T-helper 22 cell (primary cell): ENCODE data around the gene FRMD4A.

Experiments
- DNase-seq: peaks from one replicate; pipeline ENCODE4 v3.0.0-alpha.2; 2020; ENCODE audit warnings: low read depth

The FRMD4A gene

GRCh38 chr10:13701157-13701919 is 629.4 kb downstream of the FRMD4A start:
- no peak for DNase-seq

GRCh38 chr10:13700473-13701144 is 630.1 kb downstream of the FRMD4A start:
- DNase-seq, result no peak

DNA sequence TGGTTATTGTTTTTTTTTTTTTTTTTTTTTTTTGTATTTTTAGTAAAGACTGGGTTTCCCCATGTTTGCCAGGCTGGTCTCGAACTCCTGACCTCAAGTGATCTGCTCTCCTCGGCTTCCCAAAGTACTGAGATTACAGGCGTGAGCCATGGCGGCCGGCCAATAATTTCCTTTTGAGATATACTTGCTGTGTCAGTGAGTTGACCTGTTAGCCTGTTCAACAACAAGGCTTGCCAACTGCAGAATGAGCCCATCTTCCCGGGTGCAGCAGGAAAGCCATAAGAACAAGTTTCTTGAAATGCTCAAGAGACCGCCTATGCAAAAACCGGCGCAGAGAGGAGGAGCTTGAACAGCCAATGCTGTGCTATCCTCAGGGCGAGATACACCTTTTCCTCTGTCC is 631.5 kb downstream of the FRMD4A start:
- DNase-seq, result no peak

DNA sequence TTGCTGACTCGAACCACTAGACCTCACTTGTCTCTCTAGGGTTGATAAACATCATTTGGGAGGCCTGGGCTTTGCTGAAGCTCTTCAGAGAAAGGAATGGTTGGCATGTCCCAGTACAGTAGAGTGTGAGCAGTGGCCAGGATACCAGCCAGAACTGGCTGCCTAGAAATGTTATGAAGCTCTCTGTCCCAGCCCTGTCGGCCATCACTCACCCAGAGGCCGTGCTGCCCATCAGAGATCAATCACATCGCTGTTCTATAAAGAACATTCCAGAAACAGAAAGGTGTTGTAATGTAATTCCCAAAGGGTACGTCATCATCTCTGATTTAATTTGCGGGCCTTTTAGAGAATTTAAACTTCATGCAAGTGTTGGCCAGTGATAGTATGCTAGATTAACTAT is 632.5 kb downstream of the FRMD4A start:
- no peak for DNase-seq

DNA sequence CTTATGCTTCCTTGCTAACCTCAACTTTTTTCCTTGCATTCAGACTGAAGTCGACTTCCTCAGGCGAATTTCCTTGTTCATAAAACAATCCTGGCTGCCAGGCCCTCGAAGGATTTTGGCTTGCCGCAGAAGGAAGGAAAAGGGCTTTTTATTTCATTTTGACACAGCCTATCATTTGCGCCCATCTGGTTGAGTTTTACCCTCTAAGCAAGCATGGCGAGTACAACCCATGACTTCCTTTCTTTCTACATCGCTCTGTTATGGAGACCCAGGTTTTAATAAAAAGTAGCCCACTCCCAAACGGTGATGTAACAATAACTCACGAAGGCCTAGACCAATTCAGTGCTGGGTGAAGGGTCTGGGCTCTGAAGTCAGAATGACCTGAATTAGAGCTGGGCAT is 634.7 kb downstream of the FRMD4A start:
- no peak for DNase-seq

- no peak for DNase-seq
Observed at GRCh38 chr10:13695588-13695987, 635.1 kb downstream of the FRMD4A start.

- no peak for DNase-seq
Observed at GRCh38 chr10:13693783-13694700, 636.7 kb downstream of the FRMD4A start.

DNA sequence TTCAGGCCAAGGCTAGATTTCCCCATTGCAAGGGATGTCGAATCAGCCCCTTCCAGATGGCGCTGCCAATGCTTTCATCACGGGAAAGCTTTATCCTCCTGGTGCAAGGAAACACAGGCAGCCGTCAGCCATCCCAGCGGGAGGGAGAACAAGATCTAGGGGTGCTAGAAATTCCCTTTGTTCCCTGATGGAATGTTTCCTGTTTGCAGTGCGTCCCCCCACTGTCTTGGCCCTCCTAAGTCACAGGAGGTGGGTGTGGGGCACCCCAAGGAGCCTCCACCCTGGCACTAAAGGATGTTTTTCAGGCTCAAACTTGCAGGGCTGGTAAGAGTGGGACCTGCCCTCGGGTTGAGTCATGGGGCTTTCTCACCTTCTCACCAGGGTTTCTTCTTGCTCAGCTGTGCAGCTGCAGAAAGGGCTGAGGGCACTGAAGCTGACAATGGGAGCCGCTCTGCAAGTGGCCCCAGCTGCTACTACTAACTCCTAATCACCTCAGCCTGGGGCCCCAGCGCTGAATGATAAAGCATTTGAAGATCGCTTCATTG is 640.4 kb downstream of the FRMD4A start:
- no peak for DNase-seq

GRCh38 chr10:13686331-13686752 is 644.4 kb downstream of the FRMD4A start:
- no peak for DNase-seq

DNA sequence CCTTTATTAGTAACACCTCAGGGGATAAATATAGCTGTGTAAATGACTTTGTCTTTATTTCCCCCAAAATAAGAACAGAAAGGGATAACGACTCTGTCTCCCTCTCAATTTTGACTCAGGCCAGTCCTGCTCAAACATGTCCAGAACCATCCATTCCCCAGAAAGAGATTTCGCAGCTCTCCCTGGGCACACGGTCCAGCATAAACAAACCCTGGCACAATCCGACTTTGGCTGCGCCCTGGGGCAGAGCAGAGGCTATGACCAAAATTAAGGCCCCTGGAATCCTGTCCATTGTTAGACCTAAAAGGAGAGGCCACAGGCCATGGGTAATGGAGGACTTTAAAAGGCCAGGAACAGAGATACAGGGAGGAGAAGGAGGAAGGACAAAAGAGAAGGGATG is 644.8 kb downstream of the FRMD4A start:
- DNase-seq, result no peak

DNA sequence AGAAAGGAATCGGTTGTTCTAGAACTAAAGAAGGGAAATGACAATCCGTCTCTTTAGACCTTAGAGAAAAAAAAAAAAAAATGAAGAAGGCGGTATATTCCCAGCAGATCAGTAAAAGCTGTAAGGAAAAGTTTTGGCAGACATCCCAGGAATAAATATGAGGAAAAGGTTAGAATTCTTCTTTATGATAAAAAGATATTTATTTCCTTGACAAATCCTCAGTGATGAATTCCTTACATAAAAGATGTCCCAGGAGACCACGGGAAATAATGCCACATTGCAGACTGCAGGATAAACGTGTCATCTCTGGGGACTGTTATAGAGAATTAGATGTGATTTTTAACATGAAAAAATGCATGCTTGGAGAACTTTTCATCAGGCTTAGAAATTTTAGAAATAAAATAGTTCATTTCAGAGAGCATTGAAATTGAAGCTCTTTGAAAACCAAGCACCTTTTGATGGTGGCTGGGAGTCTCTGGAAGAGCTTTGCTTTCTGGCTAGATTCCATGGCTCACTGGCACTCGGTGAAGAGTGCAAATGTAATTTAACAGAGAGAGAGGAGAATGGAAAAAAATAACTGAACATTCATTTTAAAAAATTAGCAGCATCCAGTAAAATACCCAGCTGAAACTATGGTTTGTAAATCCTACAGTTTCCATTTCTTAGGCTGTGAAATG is 645.8 kb downstream of the FRMD4A start:
- DNase-seq, result no peak

DNA sequence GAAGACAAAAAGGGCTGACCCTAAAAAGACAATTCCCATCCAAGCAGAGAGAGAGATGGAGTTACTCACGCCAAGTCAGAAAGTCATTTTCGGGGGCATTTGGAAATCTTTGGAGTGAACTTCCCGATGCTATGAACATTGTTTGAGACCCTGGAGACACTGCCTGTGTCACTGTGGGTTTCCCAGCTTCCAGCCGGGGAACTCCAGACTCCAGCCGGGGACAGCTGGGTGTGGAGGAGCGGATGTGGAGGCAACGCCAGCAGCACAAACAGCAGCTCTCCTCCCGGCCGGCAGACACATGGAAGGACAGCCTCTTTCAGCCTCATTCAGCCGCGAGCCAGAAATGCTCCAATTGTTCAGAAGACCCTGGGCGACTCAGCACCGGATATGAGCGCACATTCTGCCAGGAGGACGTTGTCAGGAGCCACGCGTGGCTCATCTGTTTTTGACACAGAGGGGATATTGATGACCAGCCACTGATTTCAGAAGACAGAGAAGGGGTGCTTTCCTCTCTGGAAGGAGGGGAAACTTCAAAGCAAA is 646.4 kb downstream of the FRMD4A start:
- DNase-seq, result no peak

DNA sequence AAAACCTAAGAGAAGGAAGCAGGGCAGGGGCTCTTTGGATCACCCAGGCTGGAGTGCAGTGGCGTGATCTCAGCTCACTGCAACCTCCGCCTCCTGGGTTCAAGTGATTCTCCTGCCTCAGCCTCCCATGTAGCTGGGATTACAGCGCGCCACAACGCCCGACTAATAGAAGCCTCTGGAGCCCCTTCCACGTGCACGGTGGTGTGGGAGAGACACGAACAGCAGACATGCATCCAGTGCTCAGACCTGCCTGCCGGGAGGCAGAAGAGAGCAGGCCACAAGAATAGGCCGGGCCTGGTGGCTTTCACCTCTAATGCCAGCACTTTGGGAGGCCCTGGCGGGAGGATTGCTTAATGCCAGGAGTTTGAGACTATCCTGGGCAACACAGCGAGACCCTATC is 647.7 kb downstream of the FRMD4A start:
- no peak for DNase-seq

DNA sequence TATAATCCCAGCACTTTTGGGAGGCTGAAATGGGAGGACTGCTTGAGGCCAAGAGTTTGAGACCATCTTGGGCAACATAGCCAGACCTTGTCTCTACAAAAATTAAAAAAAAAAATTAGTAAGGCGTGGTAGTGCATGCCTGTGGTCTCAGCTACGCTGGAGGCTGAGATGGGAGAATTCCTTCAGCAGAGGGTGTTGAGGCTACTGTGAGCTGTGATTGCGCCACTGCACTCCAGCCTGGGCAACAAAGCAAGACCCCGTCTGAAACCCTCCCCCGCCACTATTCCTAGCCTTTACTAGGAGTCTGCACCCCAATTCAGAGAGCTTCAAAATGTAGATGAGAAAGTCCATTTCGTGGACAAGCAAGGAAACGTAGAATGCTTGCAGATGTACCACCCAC is 648.8 kb downstream of the FRMD4A start:
- DNase-seq, result no peak

- DNase-seq, result no peak
Observed at GRCh38 chr10:13681528-13681927, 649.2 kb downstream of the FRMD4A start.

- DNase-seq, result no peak
Observed at GRCh38 chr10:13681095-13681494, 649.6 kb downstream of the FRMD4A start.

GRCh38 chr10:13678101-13678843 is 652.5 kb downstream of the FRMD4A start:
- no peak for DNase-seq

DNA sequence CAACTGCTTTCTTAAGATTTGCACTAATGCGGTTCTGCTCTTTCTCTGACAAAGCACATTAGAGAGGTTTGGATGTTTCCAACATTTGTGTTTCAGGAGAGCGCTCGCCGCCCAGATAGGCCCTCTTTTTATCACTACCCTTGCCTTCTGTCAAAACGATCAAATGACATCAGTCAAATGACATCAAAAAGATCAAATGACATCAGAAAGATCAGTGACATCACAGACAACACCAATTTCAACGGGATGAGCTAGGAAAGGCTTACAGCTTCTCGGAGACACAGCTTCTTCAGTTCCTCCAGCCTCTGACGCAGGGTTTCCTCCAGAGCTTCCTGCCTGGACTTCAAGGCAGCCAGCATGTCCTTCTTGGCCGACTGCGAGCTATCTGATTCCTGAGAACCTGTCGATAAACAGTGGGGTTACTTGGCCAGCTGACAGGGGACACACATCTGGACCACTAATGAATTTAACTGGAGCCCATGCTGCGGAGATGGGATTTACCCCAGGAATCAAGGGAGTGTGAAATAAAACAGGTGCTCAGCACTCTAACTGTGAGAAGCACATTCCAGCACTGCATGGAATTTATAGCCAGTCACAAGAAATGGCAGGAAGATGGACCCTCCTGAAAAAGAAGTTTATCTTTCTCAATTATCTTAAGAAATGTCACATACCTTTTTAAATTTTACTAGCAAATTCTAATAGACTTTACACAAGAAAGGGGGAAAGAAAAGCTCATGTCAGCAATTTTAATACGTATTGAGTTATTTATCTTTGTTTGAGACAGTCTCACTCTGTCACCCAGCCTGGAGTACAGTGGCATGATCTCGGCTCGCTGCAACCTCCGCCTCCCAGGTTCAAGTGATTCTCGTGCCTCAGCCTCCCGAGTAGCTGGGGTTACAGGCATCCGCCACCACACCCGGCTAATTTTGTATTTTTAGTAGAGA is 655.8 kb downstream of the FRMD4A start:
- DNase-seq, result no peak

GRCh38 chr10:13673156-13673555 is 657.6 kb downstream of the FRMD4A start:
- no peak for DNase-seq

DNA sequence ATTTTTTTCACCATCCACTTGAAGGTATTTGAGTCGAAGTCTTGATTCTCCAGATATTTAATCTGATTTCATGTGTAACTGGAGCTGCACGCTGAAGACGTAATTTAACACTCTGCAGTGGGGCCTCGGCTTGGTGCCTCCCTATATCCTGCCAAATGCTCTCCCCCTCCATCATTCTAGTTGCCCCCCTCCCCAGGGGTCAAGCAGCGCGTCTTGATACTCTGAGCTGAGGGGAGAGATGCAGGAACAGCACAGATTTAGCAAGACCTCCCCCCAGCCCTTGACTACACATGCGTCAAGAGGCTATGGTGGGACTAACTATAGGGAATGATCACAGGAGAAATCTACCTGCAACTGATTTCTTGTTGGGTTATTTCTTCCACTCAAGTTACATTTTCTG is 658.2 kb downstream of the FRMD4A start:
- DNase-seq, result no peak
